Astrocyte of the cerebellum (primary cell): ENCODE measurements around the gene UBR3.
"Not testable (repeated sequence)": the region's sequence is repeated elsewhere in the genome, so short reads cannot be mapped to it uniquely, and the experiment has no call there.

Source experiments
- DNase-seq: peaks from one replicate; pipeline ENCODE4 v3.0.0-alpha.2; 2011; ENCODE audit warnings: low read depth
- H3K4me3 ChIP-seq: 2 replicates; pipeline ENCODE4 v1.5.1; 2011; ENCODE audit warnings: mild to moderate bottlenecking, low read depth, low read length, moderate library complexity
- in situ Hi-C: cut with HindIII; loops from 2 replicates; pipeline ENCODE4 v1.10.0; 2017; ENCODE audit warnings: low sequenced_read_pairs
- TF ChIP-seq, protein P1 (sequence below): IDR thresholded peaks from 2 replicates; pipeline ENCODE4 v1.5.1; 2012; ENCODE audit warnings: low read length, low read depth, moderate library complexity, mild to moderate bottlenecking; ENCODE audit errors: missing control alignments

The UBR3 gene

DNA sequence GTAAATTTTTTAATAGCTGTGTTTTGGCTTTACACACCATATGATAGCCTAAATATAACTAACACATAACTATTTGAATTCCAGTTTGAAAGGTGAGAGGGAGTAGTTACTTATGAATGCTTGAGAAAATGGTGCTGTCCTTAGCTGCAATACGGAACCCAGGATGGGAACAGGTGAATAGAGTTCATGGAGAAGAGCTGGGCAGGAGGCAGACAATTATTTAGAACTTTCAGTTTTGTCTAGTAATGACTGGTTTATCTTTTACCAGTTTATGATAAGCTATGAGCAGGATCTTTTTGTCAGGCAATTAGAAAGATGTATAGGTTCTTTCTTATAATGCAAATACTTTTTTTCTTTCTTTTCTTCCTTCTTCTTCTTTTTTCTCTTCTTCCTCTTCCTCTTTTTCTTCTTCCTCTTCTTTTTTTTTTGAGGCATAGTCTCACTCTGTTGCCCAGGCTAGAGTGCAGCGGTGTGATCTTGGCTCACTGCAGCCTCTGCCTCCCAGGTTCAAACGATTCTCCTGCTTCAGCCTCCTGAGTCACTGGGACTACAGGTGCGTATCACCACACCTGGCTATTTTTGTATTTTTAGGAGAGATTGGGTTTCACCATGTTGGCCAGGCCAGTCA, 25.9 kb downstream of the UBR3 start:
- TF ChIP-seq, protein P1, sequence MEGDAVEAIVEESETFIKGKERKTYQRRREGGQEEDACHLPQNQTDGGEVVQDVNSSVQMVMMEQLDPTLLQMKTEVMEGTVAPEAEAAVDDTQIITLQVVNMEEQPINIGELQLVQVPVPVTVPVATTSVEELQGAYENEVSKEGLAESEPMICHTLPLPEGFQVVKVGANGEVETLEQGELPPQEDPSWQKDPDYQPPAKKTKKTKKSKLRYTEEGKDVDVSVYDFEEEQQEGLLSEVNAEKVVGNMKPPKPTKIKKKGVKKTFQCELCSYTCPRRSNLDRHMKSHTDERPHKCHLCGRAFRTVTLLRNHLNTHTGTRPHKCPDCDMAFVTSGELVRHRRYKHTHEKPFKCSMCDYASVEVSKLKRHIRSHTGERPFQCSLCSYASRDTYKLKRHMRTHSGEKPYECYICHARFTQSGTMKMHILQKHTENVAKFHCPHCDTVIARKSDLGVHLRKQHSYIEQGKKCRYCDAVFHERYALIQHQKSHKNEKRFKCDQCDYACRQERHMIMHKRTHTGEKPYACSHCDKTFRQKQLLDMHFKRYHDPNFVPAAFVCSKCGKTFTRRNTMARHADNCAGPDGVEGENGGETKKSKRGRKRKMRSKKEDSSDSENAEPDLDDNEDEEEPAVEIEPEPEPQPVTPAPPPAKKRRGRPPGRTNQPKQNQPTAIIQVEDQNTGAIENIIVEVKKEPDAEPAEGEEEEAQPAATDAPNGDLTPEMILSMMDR = no peak
- no peak for DNase-seq
- in situ Hi-C loops = no loop called here
- no peak overlapping the region for H3K4me3 ChIP-seq

DNA sequence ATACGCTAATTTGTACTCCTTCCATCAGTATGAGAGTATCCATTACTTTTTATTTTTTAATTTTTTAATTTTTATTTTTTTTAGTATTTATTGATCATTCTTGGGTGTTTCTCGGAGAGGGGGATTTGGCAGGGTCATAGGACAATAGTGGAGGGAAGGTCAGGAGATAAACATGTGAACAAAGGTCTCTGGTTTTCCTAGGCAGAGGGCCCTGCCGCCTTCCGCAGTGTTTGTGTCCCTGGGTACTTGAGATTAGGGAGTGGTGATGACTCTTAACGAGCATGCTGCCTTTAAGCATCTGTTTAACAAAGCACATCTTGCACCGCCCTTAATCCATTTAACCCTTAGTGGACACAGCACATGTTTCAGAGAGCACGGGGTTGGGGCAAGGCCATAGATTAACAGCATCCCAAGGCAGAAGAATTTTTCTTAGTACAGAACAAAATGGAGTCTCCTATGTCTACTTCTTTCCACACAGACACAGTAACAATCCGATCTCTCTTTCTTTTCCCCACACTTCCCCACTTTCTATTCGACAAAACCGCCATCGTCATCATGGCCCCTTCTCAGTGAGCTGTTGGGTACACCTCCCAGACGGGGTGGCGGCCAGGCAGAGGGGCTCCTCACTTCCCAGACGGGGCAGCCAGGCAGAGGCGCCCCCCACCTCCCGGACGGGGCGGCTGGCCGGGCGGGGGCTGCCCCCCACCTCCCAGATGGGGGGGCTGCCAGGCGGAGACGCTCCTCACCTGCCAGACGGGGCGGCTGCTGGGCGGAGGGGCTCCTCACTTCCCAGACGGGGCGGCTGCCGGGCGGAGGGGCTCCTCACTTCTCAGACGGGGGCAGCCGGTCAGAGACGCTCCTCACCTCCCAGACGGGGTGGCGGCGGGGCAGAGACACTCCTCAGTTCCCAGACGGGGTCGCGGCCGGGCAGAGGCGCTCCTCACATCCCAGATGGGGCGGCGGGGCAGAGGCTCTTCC, 28.3 kb downstream of the UBR3 start:
- H3K4me3 ChIP-seq, DNase-seq, in situ Hi-C loops: not testable (repeated sequence)

DNA sequence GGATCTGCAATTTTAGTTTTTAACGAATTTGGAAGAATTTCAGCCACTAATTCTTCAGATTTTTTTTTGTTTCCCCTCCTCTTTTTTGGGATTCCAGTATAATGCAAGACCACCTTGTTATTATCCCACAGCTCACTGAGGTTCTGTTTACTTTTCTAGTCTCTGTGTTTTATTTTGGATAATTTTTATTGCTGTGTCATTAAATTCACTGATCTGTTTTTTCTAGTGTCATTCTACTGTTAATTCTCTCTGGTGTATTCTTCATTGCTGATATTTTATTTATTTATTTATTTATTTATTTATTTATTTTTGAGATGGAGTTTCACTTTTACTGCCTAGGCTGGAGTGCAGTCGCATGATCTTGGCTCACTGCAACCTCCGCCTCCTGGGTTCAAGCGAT, 32.2 kb downstream of the UBR3 start:
- no peak overlapping the region for H3K4me3 ChIP-seq
- no peak for DNase-seq
- TF ChIP-seq, protein P1 = no peak
- in situ Hi-C loops = no loop called here

DNA sequence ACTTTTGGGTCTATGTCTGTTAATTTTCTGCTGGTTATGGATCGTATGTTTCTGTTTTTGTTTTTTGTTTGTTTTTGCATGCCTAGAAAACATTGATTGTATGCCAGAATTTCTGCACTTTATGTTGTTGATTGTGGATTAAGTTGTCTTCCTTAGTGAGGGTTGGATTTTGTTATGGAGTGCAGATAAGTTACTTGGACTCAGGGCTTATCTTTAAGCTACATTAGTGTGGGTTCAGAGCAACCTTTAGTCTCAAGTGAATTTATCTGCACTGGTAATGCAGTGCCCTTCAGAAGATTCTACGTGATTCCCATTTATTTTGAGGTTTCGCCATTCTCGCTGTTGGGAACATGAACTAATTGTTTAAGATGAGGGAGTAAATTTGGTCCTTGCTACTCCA, 32.9 kb downstream of the UBR3 start:
- in situ Hi-C loops = no loop called here
- DNase-seq = no peak
- no peak overlapping the region for H3K4me3 ChIP-seq
- TF ChIP-seq, protein P1 = no peak

DNA sequence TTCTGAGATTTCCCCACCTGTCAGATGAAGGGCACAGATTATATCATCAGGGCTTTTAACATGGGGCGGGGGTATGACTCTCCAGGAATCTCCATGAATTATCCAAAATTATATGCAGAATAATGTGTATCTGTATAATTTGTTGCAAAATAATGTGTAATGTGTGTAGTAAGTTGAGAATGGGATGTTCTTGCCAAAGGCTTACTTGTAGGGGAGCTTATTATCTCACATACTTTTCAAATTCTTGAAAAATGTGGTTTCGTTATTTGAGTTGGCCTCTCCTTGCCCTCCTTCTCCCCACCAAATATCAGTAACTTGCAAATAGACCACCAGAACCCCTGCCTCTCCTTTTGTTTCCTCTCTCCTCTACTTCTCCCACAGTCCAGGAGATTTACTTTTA, 35.6 kb downstream of the UBR3 start:
- no peak overlapping the region for H3K4me3 ChIP-seq
- TF ChIP-seq, protein P1 = no peak
- DNase-seq = no peak
- in situ Hi-C loops = no loop called here

DNA sequence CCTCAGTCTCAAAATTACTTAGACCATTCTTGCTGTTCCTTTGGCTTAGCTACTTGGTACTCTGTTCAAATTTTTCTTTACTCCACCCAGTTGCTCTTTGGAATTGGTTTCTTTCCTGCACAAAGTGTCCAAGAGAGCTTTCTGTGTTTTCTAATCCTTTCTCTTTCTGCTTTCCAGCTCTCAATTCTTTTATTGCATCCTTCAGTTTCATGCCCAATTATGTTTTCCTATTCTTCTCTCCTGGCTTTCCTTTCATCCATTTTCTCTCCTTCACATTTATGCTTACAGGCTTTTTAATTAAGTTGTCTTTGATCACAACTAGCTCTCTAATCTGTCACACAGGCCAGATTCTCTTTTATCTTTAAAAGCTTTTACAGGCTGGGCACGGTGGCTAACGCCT, 38.2 kb downstream of the UBR3 start:
- H3K4me3 ChIP-seq = no peak overlapping the region
- in situ Hi-C loops = no loop called here
- DNase-seq = no peak
- TF ChIP-seq, protein P1 = no peak

DNA sequence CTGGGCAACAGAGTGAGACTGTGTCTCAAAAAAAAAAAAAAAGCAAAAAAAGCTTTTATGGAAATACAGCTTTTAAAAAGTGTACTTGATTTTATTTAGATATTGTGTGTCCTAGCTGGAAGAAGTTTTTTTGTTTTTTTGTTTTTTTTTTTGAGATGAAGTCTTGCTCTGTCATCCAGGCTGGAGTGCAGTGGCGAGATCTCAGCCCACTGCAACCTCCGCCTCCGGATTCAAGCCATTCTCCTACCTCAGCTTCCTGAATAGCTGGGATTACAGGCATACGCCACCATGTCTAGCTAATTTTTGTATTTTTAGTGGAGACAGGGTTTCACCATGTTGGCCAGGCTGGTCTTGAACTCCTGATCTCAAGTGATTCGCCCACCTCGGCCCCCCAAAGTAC, 39.0 kb downstream of the UBR3 start:
- DNase-seq, in situ Hi-C loops, H3K4me3 ChIP-seq: not testable (repeated sequence)
